ENCODE results near the gene MTMR1.

MTMR1 gene

GRCh38 chrX:150692831-150693724, at the start of gene MTMR1:
TSS of gene MTMR1 (plus strand) at chrX:150693396. CDS start at chrX:150693531, 135 bp downstream.
- CTCF ChIA-PET: interaction anchor here (0.6 to 2.2 kb wide), 3 partner anchors 9 to 416 kb away, joined by 3 to 8 read pairs (median 7); no protein-coding TSS in a partner anchor
- H3K4me3 Mint-ChIP-seq: peak within 1 kb of the TSS; percentile 92
- H3K9me3 Mint-ChIP-seq: no peaks in the 10 kb centered on the region
- peaks cover 70% of the 10 kb centered on the region for H3K4me1 Mint-ChIP-seq
- H3K27me3 Mint-ChIP-seq: peaks cover 4% of the 10 kb centered on the region
- H3K36me3 Mint-ChIP-seq: peaks cover 46% of the 10 kb centered on the region
- H3K27ac Mint-ChIP-seq: peak within 1 kb of the TSS; percentile 100
- DNase-seq: peak; percentile 57

DNA sequence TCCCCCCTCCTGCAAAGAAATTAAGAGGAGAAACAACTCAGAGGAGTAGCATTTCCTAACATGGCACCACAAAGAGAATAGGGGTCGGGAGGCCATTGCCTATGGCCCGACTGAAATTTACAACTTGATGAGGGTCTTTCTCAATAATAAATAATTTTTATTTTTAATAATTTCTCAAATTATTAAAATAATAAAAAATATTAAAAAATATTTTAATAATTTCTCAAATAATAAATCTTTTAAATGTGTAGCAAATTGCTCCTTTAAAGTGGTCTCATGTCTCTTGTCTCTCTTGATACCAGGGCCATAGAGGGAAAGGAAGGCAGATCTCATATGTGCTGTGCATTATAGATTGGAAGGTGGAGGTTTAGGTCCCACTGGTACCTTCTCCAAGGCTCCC, 49.2 kb upstream of the MTMR1 start:
- DNase-seq: no peak

DNA sequence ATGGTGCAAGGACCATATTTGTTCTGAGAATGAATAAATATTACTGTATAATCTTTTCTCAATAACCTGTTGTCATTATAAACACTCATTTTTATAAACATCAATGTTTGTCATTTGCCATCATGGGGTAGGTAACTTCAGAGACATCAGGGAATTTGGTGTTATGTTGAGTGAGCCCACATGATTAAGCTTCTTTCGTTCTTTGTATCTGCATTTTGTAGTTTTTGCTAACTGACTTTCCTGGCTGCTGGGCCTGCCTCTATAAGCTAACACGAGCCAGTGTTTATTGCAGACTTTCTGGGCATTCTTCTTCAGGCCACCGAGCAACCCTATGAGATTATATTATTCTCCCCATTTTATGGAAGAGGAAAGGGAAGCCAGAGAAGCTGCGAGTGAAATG, 48.8 kb upstream of the MTMR1 start:
- H3K36me3 Mint-ChIP-seq: peaks cover 31% of the 10 kb centered on the region
- no peak overlapping the region for H3K27ac Mint-ChIP-seq
- H3K4me1 Mint-ChIP-seq: peaks cover 2% of the 10 kb centered on the region
- H3K9me3 Mint-ChIP-seq: no peaks in the 10 kb centered on the region
- CTCF ChIA-PET: interaction anchor here (1.1 to 2.0 kb wide), 2 partner anchors 100 to 279 kb away, joined by 7 read pairs; no protein-coding TSS in a partner anchor
- no peak overlapping the region for H3K4me3 Mint-ChIP-seq
- no peaks in the 10 kb centered on the region for H3K27me3 Mint-ChIP-seq
- no peak for DNase-seq

More for the DNA sequence above, 49.2 kb upstream of the MTMR1 start:
- Mint-ChIP-seq H3K36me3 (peaks cover 29% of the 10 kb centered on the region), H3K27me3 (no peaks in the 10 kb centered on the region), H3K9me3 (no peaks in the 10 kb centered on the region), H3K4me3 (no peak overlapping the region), H3K4me1 (peaks cover 2% of the 10 kb centered on the region), H3K27ac (no peak overlapping the region)
- CTCF ChIA-PET: interaction anchor here (2.0 kb wide), 1 partner anchor 279 kb away, joined by 7 read pairs; no protein-coding TSS in a partner anchor

DNA sequence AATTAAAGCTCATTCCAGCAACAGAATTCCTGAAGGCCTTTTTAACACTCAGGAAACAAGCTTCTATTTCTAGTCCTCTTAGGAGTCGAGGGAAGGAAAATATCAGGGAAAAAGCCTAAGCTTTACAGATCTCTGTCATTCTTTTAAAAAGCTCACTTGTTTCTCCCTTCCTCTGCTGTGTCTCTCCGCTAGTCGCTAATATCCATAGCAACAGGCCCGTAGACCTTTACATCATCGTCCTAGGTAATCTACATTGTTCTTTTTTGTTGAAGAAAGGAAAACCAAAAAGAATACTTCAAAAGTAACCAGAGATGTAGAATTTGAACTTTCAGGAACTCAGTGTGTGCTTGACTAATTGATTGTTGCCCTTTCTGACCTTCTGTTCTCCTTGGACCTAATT, 45.9 kb upstream of the MTMR1 start:
- no peak overlapping the region for H3K27ac Mint-ChIP-seq
- H3K27me3 Mint-ChIP-seq: no peaks in the 10 kb centered on the region
- CTCF ChIA-PET: no interaction called here
- peaks cover 51% of the 10 kb centered on the region for H3K36me3 Mint-ChIP-seq
- no peaks in the 10 kb centered on the region for H3K9me3 Mint-ChIP-seq
- no peak for DNase-seq
- no peak overlapping the region for H3K4me3 Mint-ChIP-seq
- peaks cover 12% of the 10 kb centered on the region for H3K4me1 Mint-ChIP-seq

- no peak for DNase-seq
- Mint-ChIP-seq H3K4me3 (no peak overlapping the region), H3K9me3 (no peaks in the 10 kb centered on the region), H3K4me1 (peaks cover 12% of the 10 kb centered on the region), H3K36me3 (peaks cover 54% of the 10 kb centered on the region), H3K27me3 (no peaks in the 10 kb centered on the region), H3K27ac (no peak overlapping the region)
- CTCF ChIA-PET: no interaction called here
Measured at GRCh38 chrX:150648296-150648940, 44.8 kb upstream of the MTMR1 start.

DNA sequence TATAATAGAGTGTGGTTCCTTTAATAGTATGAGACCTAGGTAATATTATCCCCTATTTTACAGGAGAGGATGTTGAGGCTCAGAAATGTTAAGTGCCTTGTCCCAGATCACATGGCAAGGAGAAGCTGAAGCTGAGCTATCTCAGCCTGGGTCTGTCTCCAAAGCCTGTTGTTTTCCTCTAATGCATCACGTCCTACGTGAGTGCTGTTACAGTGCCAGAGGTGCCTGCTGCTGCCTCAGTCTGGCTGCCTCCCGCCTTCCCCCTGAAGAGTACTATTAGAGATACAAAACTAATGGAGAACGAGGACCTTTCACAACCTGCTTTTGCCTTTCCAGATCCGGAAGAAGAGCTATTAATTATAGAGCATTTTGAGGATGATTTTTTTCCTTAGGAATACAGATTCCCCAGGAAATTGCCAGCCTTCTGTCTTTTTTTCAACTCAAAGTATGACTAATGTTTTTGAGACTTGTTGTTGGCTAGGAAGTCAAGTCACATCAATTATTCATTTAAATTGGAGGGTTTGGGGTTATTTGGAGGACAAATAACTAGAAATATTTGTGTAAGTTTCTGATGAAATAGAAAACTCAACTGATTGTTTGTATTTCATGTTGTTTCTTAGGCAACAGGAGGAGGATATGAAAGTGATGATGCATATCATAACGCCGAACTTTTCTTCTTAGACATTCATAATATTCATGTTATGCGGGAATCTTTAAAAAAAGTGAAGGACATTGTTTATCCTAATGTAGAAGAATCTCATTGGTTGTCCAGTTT, 43.9 kb upstream of the MTMR1 start:
- Mint-ChIP-seq H3K36me3 (peaks cover 57% of the 10 kb centered on the region), H3K4me3 (no peak overlapping the region), H3K27me3 (no peaks in the 10 kb centered on the region), H3K9me3 (no peaks in the 10 kb centered on the region), H3K27ac (no peak overlapping the region), H3K4me1 (peaks cover 12% of the 10 kb centered on the region)
- CTCF ChIA-PET: no interaction called here
- DNase-seq: no peak

DNA sequence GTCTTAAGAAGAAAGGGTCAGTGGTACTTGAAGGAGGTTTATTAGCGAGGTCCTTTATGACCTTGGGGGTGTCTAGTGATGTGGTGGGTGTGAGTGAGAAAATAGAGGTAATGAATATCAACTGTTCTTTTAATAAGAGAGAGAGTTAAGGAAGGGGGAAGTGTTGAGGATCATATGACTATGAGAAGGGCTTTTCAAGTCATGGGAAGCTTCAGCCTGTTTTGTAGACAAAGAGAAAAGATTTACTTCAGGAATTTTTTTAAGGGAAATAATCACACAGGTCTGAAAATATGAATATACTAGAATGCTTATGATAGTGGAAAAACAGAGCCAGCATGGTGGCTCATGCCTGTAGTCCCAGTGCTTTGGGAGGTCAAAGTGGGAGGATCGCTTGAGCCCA, 41.3 kb upstream of the MTMR1 start:
- Mint-ChIP-seq H3K4me3 (no peak overlapping the region), H3K9me3 (no peaks in the 10 kb centered on the region), H3K27ac (no peak overlapping the region), H3K27me3 (no peaks in the 10 kb centered on the region), H3K36me3 (peaks cover 55% of the 10 kb centered on the region), H3K4me1 (peaks cover 10% of the 10 kb centered on the region)
- DNase-seq: no peak
- CTCF ChIA-PET: no interaction called here

- H3K4me1 Mint-ChIP-seq: peaks cover 7% of the 10 kb centered on the region
- H3K27me3 Mint-ChIP-seq: no peaks in the 10 kb centered on the region
- H3K9me3 Mint-ChIP-seq: no peaks in the 10 kb centered on the region
- DNase-seq: no peak
- no peak overlapping the region for H3K4me3 Mint-ChIP-seq
- CTCF ChIA-PET: no interaction called here
- peaks cover 42% of the 10 kb centered on the region for H3K36me3 Mint-ChIP-seq
- H3K27ac Mint-ChIP-seq: no peak overlapping the region
Measured at GRCh38 chrX:150655788-150656187, 37.4 kb upstream of the MTMR1 start.

DNA sequence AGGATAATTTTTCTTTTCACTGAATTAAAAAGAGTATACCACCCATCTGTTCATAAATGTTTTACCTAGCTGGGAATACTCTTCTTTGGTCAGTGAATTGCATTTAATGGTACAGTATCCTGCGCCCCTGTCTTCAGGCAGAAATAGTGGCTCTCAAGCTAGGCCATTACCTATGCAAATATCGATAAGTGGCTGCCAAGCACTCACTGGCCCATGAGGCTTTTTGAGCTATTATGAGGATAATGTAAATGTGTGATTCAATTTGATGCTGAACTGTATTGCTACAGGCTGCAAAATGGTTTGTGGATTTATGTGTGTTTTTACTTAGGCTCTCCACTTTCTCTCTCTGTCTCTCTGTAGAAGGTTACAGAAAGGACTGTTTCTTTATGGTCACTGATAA, 30.1 kb upstream of the MTMR1 start:
- no peak overlapping the region for H3K27ac Mint-ChIP-seq
- peaks cover 33% of the 10 kb centered on the region for H3K36me3 Mint-ChIP-seq
- no peaks in the 10 kb centered on the region for H3K27me3 Mint-ChIP-seq
- no peaks in the 10 kb centered on the region for H3K9me3 Mint-ChIP-seq
- no peak for DNase-seq
- CTCF ChIA-PET: no interaction called here
- H3K4me1 Mint-ChIP-seq: no peaks in the 10 kb centered on the region
- H3K4me3 Mint-ChIP-seq: no peak overlapping the region

DNA sequence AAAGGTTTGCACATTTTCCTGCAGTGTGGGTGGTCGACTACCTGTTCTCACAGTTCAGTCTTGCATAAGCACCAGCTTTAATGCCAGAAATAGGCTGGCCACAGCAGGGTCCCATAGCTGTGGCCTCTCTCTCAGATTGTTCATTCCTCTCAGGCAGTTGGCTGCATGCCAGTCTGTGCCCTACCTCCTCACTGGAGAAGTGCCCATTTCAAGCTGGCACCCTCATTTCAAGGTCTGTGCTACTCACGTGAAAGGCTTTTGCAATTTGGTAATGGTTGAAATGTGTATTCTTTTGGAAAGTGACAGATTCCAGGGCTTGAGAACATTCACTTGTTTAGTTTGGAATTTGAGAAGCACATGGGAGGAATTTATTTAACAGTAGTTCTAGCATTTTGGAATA, 28.9 kb upstream of the MTMR1 start:
- H3K4me1 Mint-ChIP-seq: no peaks in the 10 kb centered on the region
- no peak overlapping the region for H3K27ac Mint-ChIP-seq
- no peaks in the 10 kb centered on the region for H3K9me3 Mint-ChIP-seq
- no peak overlapping the region for H3K4me3 Mint-ChIP-seq
- peaks cover 35% of the 10 kb centered on the region for H3K36me3 Mint-ChIP-seq
- CTCF ChIA-PET: no interaction called here
- no peak for DNase-seq
- no peaks in the 10 kb centered on the region for H3K27me3 Mint-ChIP-seq

DNA sequence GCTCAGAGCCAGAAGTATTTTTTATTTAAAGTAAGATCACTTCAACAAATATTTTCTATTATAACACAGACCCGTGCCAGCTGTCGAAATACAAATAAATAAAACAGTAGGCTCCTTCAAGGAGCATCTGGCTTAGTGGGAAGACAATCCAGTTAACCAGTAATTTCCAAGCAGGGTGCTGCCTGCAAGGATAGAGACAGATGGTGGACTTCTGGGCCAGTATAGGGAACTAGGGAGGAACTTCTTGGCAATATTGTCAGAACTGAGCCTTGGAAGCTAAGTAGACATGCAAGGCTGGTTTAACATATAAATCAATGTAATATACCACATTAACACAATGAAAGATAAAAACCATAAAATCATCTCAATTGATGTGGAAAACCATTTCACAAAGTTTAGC, 17.0 kb upstream of the MTMR1 start:
- H3K27ac Mint-ChIP-seq: no peak overlapping the region
- H3K36me3 Mint-ChIP-seq: peaks cover 4% of the 10 kb centered on the region
- H3K9me3 Mint-ChIP-seq: no peaks in the 10 kb centered on the region
- CTCF ChIA-PET: no interaction called here
- no peaks in the 10 kb centered on the region for H3K4me1 Mint-ChIP-seq
- no peak for DNase-seq
- H3K4me3 Mint-ChIP-seq: no peak overlapping the region
- H3K27me3 Mint-ChIP-seq: no peaks in the 10 kb centered on the region

DNA sequence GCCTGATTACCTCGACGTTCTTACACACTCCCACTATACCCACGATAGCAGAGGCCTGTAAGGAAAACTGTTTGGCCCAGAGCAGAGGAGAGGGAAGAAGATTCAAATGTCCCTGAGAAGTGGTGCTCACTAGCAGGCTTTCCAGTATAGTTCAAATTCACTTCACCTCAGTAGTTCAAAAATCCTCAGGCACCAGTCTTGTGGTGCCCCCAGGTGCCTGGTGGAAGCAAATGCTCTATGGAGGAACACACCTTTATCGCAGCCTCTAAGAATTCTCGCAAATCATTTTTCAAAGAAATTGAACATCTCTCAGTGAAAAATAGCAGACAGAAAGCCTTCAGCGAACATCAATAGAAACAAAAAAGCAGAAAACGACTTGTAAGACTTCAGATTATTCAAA, 12.2 kb upstream of the MTMR1 start:
- Mint-ChIP-seq H3K27me3 (no peaks in the 10 kb centered on the region), H3K4me3 (no peak overlapping the region), H3K27ac (no peak overlapping the region), H3K4me1 (peaks cover 2% of the 10 kb centered on the region), H3K9me3 (no peaks in the 10 kb centered on the region), H3K36me3 (no peaks in the 10 kb centered on the region)
- DNase-seq: peak; percentile 32
- CTCF ChIA-PET: interaction anchor here (0.9 to 2.4 kb wide), 4 partner anchors 34 to 731 kb away, joined by 3 to 13 read pairs (median 4); no protein-coding TSS in a partner anchor

DNA sequence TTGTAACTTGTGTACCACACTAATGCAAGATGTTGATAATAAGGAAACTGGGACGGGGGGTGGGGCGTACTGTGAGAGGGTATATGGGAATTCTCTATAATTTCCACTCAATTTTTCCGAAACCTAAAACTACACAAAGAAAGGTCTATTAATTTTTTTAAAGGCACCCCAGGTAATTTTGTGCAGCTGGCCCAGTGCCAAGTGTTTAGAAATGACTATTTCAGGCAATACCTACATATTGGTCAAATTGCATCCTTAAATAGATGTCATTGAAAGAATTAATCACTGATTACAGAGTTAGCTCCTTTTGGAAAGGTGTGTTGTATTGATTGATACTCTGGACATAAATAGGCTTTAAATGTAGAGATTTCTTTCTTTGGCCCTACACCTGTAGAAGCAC, 10.1 kb upstream of the MTMR1 start:
- no peak for DNase-seq
- no peak overlapping the region for H3K27ac Mint-ChIP-seq
- H3K4me3 Mint-ChIP-seq: no peak overlapping the region
- peaks cover 2% of the 10 kb centered on the region for H3K4me1 Mint-ChIP-seq
- no peaks in the 10 kb centered on the region for H3K36me3 Mint-ChIP-seq
- H3K9me3 Mint-ChIP-seq: no peaks in the 10 kb centered on the region
- H3K27me3 Mint-ChIP-seq: no peaks in the 10 kb centered on the region
- CTCF ChIA-PET: interaction anchor here (0.9 to 6.7 kb wide), 12 partner anchors 9 to 637 kb away, joined by 3 to 94 read pairs (median 6); partner anchors contain the start of gene MTMR1

DNA sequence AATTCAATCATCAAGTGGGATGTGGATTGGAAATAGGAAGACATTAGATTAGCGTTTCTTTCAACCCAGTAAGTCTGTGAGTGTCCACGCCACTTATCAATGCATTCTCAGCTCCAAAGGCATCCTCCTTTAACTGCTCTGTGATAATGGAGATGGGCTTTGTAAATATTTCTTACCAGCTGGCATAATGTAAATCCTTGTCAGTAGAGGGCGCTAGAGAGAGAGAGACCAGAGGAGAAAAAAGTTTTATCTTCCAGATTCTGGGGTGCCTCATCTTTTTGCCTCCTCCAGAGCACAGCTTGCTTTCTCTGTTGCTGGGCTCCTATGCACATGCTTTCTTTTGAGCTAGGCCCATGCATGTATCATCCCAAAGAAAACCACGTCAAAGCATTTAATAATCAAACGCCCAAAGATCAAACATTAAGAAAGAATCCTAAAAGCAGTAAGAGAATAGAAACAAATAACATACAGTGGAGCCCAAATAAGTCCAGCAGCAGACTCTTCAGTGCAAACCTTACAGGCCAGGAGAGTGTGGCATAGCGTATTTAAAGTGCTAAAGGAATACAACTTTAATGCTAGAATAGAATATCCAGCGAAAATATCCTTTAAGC, 9.6 kb upstream of the MTMR1 start:
- CTCF ChIA-PET: interaction anchor here (0.9 to 6.7 kb wide), 13 partner anchors 9 to 638 kb away, joined by 3 to 94 read pairs (median 6); partner anchors contain the start of gene MTMR1
- H3K4me3 Mint-ChIP-seq: no peak overlapping the region

More for the DNA sequence above, 9.6 kb upstream of the MTMR1 start:
- no peaks in the 10 kb centered on the region for H3K9me3 Mint-ChIP-seq
- H3K36me3 Mint-ChIP-seq: no peaks in the 10 kb centered on the region
- no peak overlapping the region for H3K27ac Mint-ChIP-seq
- no peak for DNase-seq
- H3K4me1 Mint-ChIP-seq: peaks cover 6% of the 10 kb centered on the region
- no peaks in the 10 kb centered on the region for H3K27me3 Mint-ChIP-seq
